PC-9 (cell line): ENCODE measurements around the gene NISCH. TPM values are rescaled to one million over a fixed set of nuclear protein-coding genes. Genes with fewer than 3 reads are reported as not detected.

Experiments
- BruUV-seq: library from RNA; stranded (reverse); fragments of 400-500 nt; replicated peaks from 2 replicates; lab custom pipeline; 2021; lab: Mats Ljungman, UMichigan
- CTCF ChIA-PET: fragments of 300-600 bp; sonication (Branson Sonifier 250); formaldehyde crosslinking; loops from one replicate; lab custom pipeline; 2022; ENCODE audit warnings: antibody characterized with exemption; lab: Charles Lee
- POLR2A ChIA-PET: fragments of 300-600 bp; sonication (Branson Sonifier 250); formaldehyde crosslinking; loops from one replicate; lab custom pipeline; 2022; ENCODE audit warnings: antibody characterized with exemption; ENCODE audit not compliant: unreplicated experiment; lab: Charles Lee
- DNase-seq, 2 experiments: peaks; one replicate each; pipeline versions ENCODE4 v3.0.0 to v3.0.0-alpha.2; 2015 to 2022; ENCODE audit warnings: mixed read lengths in 1 of 2
- H2AFZ ChIP-seq: fragments of 200-600 bp; sonication (generic); 2 replicates; pipeline ENCODE4 v1.8.1; 2017; ENCODE audit warnings: antibody characterized with exemption
- H3F3A ChIP-seq: fragments of 200-600 bp; sonication (generic); 2 replicates; pipeline ENCODE4 v1.8.1; 2017; ENCODE audit warnings: antibody characterized with exemption, mild to moderate bottlenecking, low read depth; ENCODE audit not compliant: insufficient read depth
- H3K27ac ChIP-seq: fragments of 200-600 bp; sonication (generic); 2 replicates; pipeline ENCODE4 v1.6.1; 2016; ENCODE audit warnings: mixed run types
- H3K27me3 ChIP-seq: fragments of 200-600 bp; sonication (generic); 2 replicates; pipeline ENCODE4 v1.6.1; 2016; ENCODE audit warnings: low read depth, mixed run types; ENCODE audit not compliant: insufficient read depth
- H3K36me3 ChIP-seq: fragments of 200-600 bp; sonication (generic); 2 replicates; pipeline ENCODE4 v1.6.1; 2016; ENCODE audit warnings: low read depth, mixed run types
- H3K4me1 ChIP-seq: fragments of 200-600 bp; sonication (generic); replicated peaks from 2 replicates; pipeline ENCODE4 v1.6.1; 2016; ENCODE audit warnings: mixed run types; ENCODE audit not compliant: insufficient read depth
- H3K4me2 ChIP-seq: fragments of 200-600 bp; sonication (generic); 2 replicates; pipeline ENCODE4 v1.6.1; 2017; ENCODE audit warnings: mixed run types
- H3K4me3 ChIP-seq: fragments of 200-600 bp; sonication (generic); 2 replicates; pipeline ENCODE4 v1.6.1; 2016; ENCODE audit warnings: mixed run types
- H3K79me2 ChIP-seq: fragments of 200-600 bp; sonication (generic); 2 replicates; pipeline ENCODE4 v1.6.1; 2017; ENCODE audit warnings: low read depth, mixed run types
- H3K9me2 ChIP-seq: fragments of 200-600 bp; sonication (generic); 2 replicates; pipeline ENCODE4 v1.8.1; 2017; ENCODE audit warnings: mild to moderate bottlenecking; ENCODE audit not compliant: insufficient read depth
- H3K9me3 ChIP-seq: fragments of 200-600 bp; sonication (generic); 2 replicates; pipeline ENCODE4 v1.8.1; 2016; ENCODE audit warnings: low read depth; ENCODE audit not compliant: insufficient read depth
- H4K20me1 ChIP-seq: fragments of 200-600 bp; sonication (generic); 2 replicates; pipeline ENCODE4 v1.8.1; 2017; ENCODE audit not compliant: insufficient read depth
- EZH2 ChIP-seq: fragments of 200-600 bp; sonication (generic); IDR thresholded peaks from 2 replicates; pipeline ENCODE4 v1.8.0; 2017; ENCODE audit warnings: antibody characterized with exemption, low read depth
- intact Hi-C: fragments of 100-400 bp; cut with micrococcal nuclease; formaldehyde crosslinking; loops from one replicate; pipeline ENCODE4 v1.10.0; 2022; ENCODE audit not compliant: unreplicated experiment
- total RNA-seq: library from RNA; stranded (reverse); gene quantifications from 2 replicates; pipeline ENCODE4 v1.2.3, GENCODE V29; 2021
- TF ChIP-seq, protein P1 (sequence below): fragments of 200-600 bp; sonication (generic); conservative IDR thresholded peaks from 2 replicates; pipeline ENCODE4 v1.6.1; 2017; ENCODE audit warnings: mixed run types, antibody characterized with exemption, mild to moderate bottlenecking, moderate library complexity

The NISCH gene
- total RNA-seq, 1 experiment from 2014 or later: 66.1 TPM

DNA sequence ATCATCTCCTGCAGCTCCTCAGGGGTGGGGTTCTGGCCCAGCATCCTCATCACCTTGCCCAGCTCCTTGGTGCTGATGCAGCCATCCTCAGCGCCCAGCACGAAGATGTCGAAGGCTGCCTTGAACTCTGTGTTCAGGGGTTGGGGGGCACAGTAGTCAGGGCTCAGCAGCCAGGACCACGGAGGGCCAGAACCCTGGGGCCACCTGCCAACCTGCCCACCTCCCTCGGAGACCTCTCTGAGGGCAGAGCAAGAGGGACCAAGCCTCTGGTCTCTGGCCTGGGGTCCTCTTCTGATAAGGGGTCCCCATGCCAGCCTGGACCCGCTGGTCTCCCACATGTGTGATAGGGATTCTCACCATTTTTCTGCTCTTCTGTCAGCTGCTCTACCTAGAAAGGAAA, 3.3 kb upstream of the NISCH start:
- BruUV-seq: no TSS peak
- Histone ChIP-seq H3F3A (peaks cover 16% of the 10 kb centered on the region; the same call in 1 of the 2 replicates), H3K9me2 (no peaks in the 10 kb centered on the region), H3K4me1 (peaks cover 37% of the 10 kb centered on the region), H4K20me1 (no peaks in the 10 kb centered on the region), H3K27me3 (no peaks in the 10 kb centered on the region), H3K4me3 (no peak overlapping the region), H3K9me3 (no peaks in the 10 kb centered on the region), H3K4me2 (no peak overlapping the region), H2AFZ (no peak overlapping the region), H3K27ac (no peak overlapping the region), H3K79me2 (peaks cover 8% of the 10 kb centered on the region; the same call in 1 of the 2 replicates), H3K36me3 (no peaks in the 10 kb centered on the region)
- no peak for TF ChIP-seq EZH2
- TF ChIP-seq, protein P1, sequence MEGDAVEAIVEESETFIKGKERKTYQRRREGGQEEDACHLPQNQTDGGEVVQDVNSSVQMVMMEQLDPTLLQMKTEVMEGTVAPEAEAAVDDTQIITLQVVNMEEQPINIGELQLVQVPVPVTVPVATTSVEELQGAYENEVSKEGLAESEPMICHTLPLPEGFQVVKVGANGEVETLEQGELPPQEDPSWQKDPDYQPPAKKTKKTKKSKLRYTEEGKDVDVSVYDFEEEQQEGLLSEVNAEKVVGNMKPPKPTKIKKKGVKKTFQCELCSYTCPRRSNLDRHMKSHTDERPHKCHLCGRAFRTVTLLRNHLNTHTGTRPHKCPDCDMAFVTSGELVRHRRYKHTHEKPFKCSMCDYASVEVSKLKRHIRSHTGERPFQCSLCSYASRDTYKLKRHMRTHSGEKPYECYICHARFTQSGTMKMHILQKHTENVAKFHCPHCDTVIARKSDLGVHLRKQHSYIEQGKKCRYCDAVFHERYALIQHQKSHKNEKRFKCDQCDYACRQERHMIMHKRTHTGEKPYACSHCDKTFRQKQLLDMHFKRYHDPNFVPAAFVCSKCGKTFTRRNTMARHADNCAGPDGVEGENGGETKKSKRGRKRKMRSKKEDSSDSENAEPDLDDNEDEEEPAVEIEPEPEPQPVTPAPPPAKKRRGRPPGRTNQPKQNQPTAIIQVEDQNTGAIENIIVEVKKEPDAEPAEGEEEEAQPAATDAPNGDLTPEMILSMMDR: no peak
- ChIA-PET POLR2A (no interaction called here), CTCF (no interaction called here)
- intact Hi-C loops: loop anchor here (5.0 kb wide), 1 partner anchor 235 kb away; no protein-coding TSS in a partner anchor
- DNase-seq: no peak

DNA sequence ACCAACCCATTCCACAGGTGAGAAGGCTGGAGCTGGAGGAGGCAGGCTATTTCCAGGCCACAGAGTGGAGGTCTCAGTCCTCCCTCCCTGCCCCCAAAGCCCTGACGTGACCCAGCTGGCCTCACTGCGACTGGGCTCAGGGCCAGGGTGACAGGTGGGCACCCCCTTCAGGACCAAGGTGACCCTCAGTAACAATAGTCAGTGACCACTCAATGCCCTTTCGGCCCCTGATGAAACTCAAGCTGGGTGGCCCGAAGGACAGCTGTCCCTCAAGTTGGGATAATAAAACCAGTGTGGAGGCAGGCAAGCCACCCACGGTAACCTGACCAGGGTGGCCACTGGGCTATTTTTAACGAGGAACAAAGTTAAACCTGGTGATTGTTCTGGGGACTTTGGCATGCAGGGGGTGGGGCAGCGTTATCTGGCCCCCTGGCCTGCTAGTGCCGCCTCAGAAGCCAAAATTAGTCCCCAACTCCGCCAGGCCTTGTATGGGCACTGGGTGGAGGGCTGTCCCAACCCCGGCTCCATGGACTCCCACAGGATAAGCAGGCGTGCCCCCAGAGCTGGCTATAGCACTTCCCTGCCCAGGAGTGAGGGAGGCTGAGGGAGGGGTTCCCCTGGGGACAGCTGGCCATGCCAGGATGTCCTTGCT, 2.7 kb upstream of the NISCH start:
- Histone ChIP-seq H2AFZ (no peak overlapping the region), H3K9me2 (no peaks in the 10 kb centered on the region), H3K4me1 (peaks cover 37% of the 10 kb centered on the region), H3K36me3 (no peaks in the 10 kb centered on the region), H3K4me2 (no peak overlapping the region), H3K27me3 (no peaks in the 10 kb centered on the region), H3K79me2 (peaks cover 8% of the 10 kb centered on the region; the same call in 1 of the 2 replicates), H4K20me1 (no peaks in the 10 kb centered on the region), H3K27ac (no peak overlapping the region), H3K4me3 (no peak overlapping the region), H3F3A (peaks cover 16% of the 10 kb centered on the region; the same call in 1 of the 2 replicates), H3K9me3 (no peaks in the 10 kb centered on the region)
- CTCF ChIA-PET: no interaction called here
- POLR2A ChIA-PET: no interaction called here
- no TSS peak for BruUV-seq
- TF ChIP-seq, protein P1: no peak
- TF ChIP-seq EZH2: no peak
- intact Hi-C loops: loop anchor here (5.0 kb wide), 1 partner anchor 235 kb away; no protein-coding TSS in a partner anchor
- no peak for DNase-seq

DNA sequence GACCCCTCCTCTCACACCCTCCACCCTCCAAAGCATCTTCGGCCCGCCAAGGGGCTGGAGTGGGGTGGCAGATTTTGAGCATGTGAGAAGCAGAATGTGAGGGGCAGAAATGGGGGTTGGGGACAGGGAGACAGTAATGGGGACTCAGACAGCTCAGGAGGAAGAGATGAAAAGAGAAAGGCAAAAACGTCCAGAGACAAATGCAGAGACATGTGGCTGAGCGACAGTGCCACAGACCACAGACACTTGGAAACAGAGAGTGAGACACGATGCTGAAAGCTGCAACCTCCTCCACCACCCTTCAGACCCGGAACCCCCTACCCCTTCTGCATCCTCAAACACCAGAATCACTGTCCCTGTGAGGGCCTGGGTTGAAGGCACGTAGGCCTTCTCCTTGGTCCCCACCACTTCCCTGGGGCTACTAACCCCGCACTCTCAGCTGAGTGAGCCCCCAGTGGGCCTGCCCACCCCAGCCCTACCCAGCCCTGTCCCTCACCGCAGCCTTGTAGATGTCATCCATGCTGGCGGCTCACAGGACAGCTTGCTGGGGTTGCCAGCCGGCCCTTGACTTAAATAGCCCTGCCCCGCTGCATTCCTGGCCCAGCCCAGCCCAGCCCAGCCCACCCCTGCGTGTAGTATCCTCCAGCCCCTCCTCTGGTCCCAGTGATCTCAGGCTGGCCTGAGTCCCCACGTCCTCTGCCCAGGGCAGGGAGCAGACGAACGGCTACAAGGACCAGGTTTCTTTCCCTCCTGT, 1.7 kb upstream of the NISCH start, which contains the start of gene TNNC1:
TSS of gene TNNC1 (minus strand) at position 546 of the 754 bp plus-strand sequence. CDS start at position 520, 26 bp downstream.
- Histone ChIP-seq H3K27me3 (no peaks in the 10 kb centered on the region), H3K27ac (no peak within 1 kb of the TSS), H4K20me1 (no peaks in the 10 kb centered on the region), H3K36me3 (no peaks in the 10 kb centered on the region), H3K9me3 (no peaks in the 10 kb centered on the region), H3K4me1 (peaks cover 37% of the 10 kb centered on the region), H3K4me3 (peak within 1 kb of the TSS; percentile 81; the same call in 1 of the 2 replicates), H3K9me2 (no peaks in the 10 kb centered on the region), H2AFZ (peak within 1 kb of the TSS; percentile 67; the same call in 1 of the 2 replicates), H3F3A (peaks cover 16% of the 10 kb centered on the region; the same call in 1 of the 2 replicates), H3K79me2 (peaks cover 8% of the 10 kb centered on the region; the same call in 1 of the 2 replicates), H3K4me2 (peak within 1 kb of the TSS; percentile 77)
- TSS peak; percentile 57 for BruUV-seq
- ChIA-PET CTCF (interaction anchor here (0.7 kb wide), 1 partner anchor 217 kb away, joined by 3 read pairs; no protein-coding TSS in a partner anchor), POLR2A (interaction anchor here (0.6 to 0.9 kb wide), 2 partner anchors 83 to 230 kb away, joined by 3 read pairs; partner anchors contain the start of gene UQCC5)
- DNase-seq: peak in 1 of 2 experiments; percentile 58
- TF ChIP-seq EZH2: no peak
- TF ChIP-seq, protein P1: no peak
- intact Hi-C loops: loop anchor here (2.0 to 5.0 kb wide), 2 partner anchors 73 to 236 kb away; no protein-coding TSS in a partner anchor
